Measurements from ENCODE around the gene PLAAT4.

DNA sequence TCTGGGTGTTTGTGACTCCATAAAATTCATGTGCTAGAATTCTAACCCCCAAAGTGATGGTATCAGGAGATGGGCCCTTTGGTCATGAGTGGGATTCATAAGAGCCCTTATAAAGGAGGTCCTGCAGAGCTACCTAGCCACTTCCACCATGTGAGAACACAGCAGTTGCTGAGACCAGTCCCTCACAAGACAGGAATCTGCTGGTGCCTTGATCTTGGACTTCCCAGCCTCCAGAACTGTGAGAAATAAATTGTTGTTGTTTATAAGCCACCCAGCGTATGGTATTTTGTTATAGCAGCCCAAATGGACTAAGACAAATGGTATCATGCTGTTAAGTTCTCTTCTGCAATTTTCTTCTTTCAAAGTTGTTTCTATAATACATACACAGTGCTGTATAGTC lies 44.2 kb upstream of the PLAAT4 start:
- TF ChIP-seq ZNF274 (IDR thresholded peaks at IDR 0.05; ENCODE audit: low read depth, low read length) (no peak), YY1 (IDR thresholded peaks at IDR 0.05; ENCODE audit: insufficient read depth, insufficient read length) (no peak)

Data from NT2/D1 (cell line).